Measurements from ENCODE around the gene NOTCH1.

NOTCH1 gene

GRCh38 chr9:136485049-136486045 is 60.5 kb downstream of the NOTCH1 start:
- peak; percentile 69 to 76 (median 72) for DNase-seq (ENCODE audit: low read depth in 3 of 3)

GRCh38 chr9:136484153-136485048 is 61.4 kb downstream of the NOTCH1 start:
- DNase-seq (ENCODE audit: low read depth in 3 of 3): peak in 1 of 3 experiments; percentile 14

GRCh38 chr9:136483589-136484152 is 62.2 kb downstream of the NOTCH1 start:
- DNase-seq (ENCODE audit: low read depth in 3 of 3): peak; percentile 86 to 90 (median 89)

- peak; percentile 99 to 100 (median 100) for DNase-seq (ENCODE audit: low read depth in 3 of 3)
These were observed 62.9 kb downstream of the NOTCH1 start, which contains the start of gene SEC16A for GRCh38 chr9:136482793-136483588. SEC16A (minus strand) TSS chr9:136483040; CDS start chr9:136477615, 5,425 bp downstream.

- no peak for DNase-seq (ENCODE audit: low read depth in 3 of 3)
These were observed 63.6 kb downstream of the NOTCH1 start for GRCh38 chr9:136482046-136482792.

GRCh38 chr9:136481558-136481957 is 64.3 kb downstream of the NOTCH1 start:
- no peak for DNase-seq (ENCODE audit: low read depth in 3 of 3)

GRCh38 chr9:136476369-136477150 is 69.3 kb downstream of the NOTCH1 start:
- DNase-seq (ENCODE audit: low read depth in 3 of 3): no peak

- DNase-seq (ENCODE audit: low read depth in 3 of 3): no peak
These were observed 70.6 kb downstream of the NOTCH1 start for GRCh38 chr9:136474974-136475865.

- DNase-seq (ENCODE audit: low read depth in 3 of 3): no peak
These were observed 71.7 kb downstream of the NOTCH1 start for GRCh38 chr9:136474021-136474640.

- DNase-seq (ENCODE audit: low read depth in 3 of 3): no peak
These were observed 72.5 kb downstream of the NOTCH1 start for GRCh38 chr9:136473354-136473721.

- no peak for DNase-seq (ENCODE audit: low read depth in 3 of 3)
These were observed 73.1 kb downstream of the NOTCH1 start for GRCh38 chr9:136472640-136473353.

- no peak for DNase-seq (ENCODE audit: low read depth in 3 of 3)
These were observed 73.9 kb downstream of the NOTCH1 start for GRCh38 chr9:136471802-136472487.

- DNase-seq (ENCODE audit: low read depth in 3 of 3): no peak
These were observed 74.9 kb downstream of the NOTCH1 start for GRCh38 chr9:136470792-136471469.

GRCh38 chr9:136470356-136470755 is 75.5 kb downstream of the NOTCH1 start:
- DNase-seq (ENCODE audit: low read depth in 3 of 3): no peak

- no peak for DNase-seq (ENCODE audit: low read depth in 3 of 3)
These were observed 78.1 kb downstream of the NOTCH1 start for GRCh38 chr9:136467766-136468165.

- DNase-seq (ENCODE audit: low read depth in 3 of 3): no peak
These were observed 79.7 kb downstream of the NOTCH1 start for GRCh38 chr9:136466155-136466541.

All from stimulated activated CD4-positive, alpha-beta T cell treated with anti-CD3 and anti-CD28 coated beads, TNF-alpha, amount 100 ng/mL, for 4 hours (primary cell).